GM23248 (cell line): Measurements from ENCODE around the gene MARCHF4.

ENCODE experiments used
- EZH2 ChIP-seq: fragments of 200-600 bp; sonication (generic); IDR thresholded peaks from 2 replicates; pipeline ENCODE4 v1.6.1; 2018; ENCODE audit warnings: antibody characterized with exemption, mild to moderate bottlenecking; ENCODE audit not compliant: insufficient read depth, poor library complexity, severe bottlenecking
- EZH2phosphoT487 ChIP-seq: fragments of 200-600 bp; sonication (generic); IDR thresholded peaks from 2 replicates; pipeline ENCODE4 v1.6.1; 2018; ENCODE audit warnings: antibody characterized with exemption, moderate library complexity, mild to moderate bottlenecking, low read depth; ENCODE audit not compliant: insufficient read depth

DNA sequence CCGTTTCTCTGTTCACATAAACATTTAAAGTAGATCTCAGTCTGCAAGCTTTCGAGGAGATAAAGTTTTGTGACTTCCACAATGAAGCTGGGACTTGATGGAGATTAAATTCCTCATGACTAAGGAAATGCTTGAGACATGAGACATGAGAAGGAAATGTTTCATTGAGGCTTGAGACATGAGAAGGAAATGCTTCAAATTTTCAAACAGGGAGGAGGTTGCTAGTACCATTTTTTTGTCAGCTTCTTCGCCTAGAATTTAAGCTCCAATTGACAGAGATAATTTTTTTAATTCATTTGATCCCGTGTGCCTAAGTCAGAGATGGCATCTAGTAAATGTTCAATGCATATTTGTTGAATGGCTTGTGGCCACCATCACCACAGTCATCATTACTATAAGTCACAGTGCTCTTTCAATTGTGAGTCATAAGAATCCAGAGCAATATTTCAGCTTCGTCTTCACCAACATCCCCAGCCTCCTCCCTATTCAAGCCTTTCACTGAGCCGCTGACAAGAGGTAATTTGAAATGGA lies 543 bp upstream of the MARCHF4 start:
- TF ChIP-seq EZH2phosphoT487: no peak
- TF ChIP-seq EZH2: no peak
